IPS DF 4.7 (cell line): ENCODE measurements around the gene PAF1.

ENCODE experiments used
- DNase-seq: peaks from one replicate; pipeline ENCODE4 v3.0.0-alpha.2; 2013; ENCODE audit warnings: low spot score; ENCODE audit errors: extremely low read depth

The PAF1 gene

GRCh38 chr19:39390751-39391437 lies at the start of gene PAF1, which contains the start of gene MED29:
Gene PAF1, minus strand, starts transcription at chr19:39391106. Its CDS starts 242 bp downstream, at chr19:39390864.
Gene MED29, plus strand, starts transcription at chr19:39391378. Its CDS starts 45 bp downstream, at chr19:39391423.
- DNase-seq, result peak; percentile 100

- DNase-seq, result no peak
These were observed 47.5 kb upstream of the PAF1 start for GRCh38 chr19:39438270-39438934.

- no peak for DNase-seq
These were observed 45.4 kb upstream of the PAF1 start for GRCh38 chr19:39436350-39436716.

GRCh38 chr19:39435499-39436349 lies 44.8 kb upstream of the PAF1 start, which contains the start of gene RPS16:
Gene RPS16, minus strand, starts transcription at chr19:39435949. Its CDS starts 54 bp downstream, at chr19:39435895.
- no peak for DNase-seq

- no peak for DNase-seq
These were observed 43.5 kb upstream of the PAF1 start for GRCh38 chr19:39434123-39435076.

GRCh38 chr19:39433480-39434079 lies 42.7 kb upstream of the PAF1 start:
- DNase-seq, result no peak

GRCh38 chr19:39432677-39433025 lies 41.7 kb upstream of the PAF1 start:
- DNase-seq, result no peak

- DNase-seq, result no peak
These were observed 40.0 kb upstream of the PAF1 start for GRCh38 chr19:39430675-39431593.

GRCh38 chr19:39428283-39429112 lies 37.6 kb upstream of the PAF1 start:
- DNase-seq, result no peak

GRCh38 chr19:39427707-39428106 lies 36.8 kb upstream of the PAF1 start:
- no peak for DNase-seq

- DNase-seq, result no peak
These were observed 35.3 kb upstream of the PAF1 start for GRCh38 chr19:39426170-39426569.

GRCh38 chr19:39425744-39426143 lies 34.8 kb upstream of the PAF1 start:
- no peak for DNase-seq

GRCh38 chr19:39424934-39425333 lies 34.0 kb upstream of the PAF1 start:
- DNase-seq, result no peak

GRCh38 chr19:39423258-39424086 lies 32.6 kb upstream of the PAF1 start:
- no peak for DNase-seq

- DNase-seq, result no peak
These were observed 31.1 kb upstream of the PAF1 start for GRCh38 chr19:39422020-39422419.

GRCh38 chr19:39420769-39421168 lies 29.9 kb upstream of the PAF1 start:
- DNase-seq, result no peak

GRCh38 chr19:39419003-39419402 lies 28.1 kb upstream of the PAF1 start:
- no peak for DNase-seq
